ENCODE measurements around the gene COLGALT1. TPM values are rescaled to one million over a fixed set of nuclear protein-coding genes. Genes with fewer than 3 reads are reported as not detected.

Gene COLGALT1
- total RNA-seq, 1 donor, result 62.5 TPM

GRCh38 chr19:17525141-17525540, 30.3 kb upstream of the COLGALT1 start:
- no peak for DNase-seq (ENCODE audit: low read depth)
- TF ChIP-seq CTCF (IDR thresholded peaks at IDR 0.05; ENCODE audit: insufficient read depth, low read length), result no peak
- no peak overlapping the region for H3K4me3 ChIP-seq (ENCODE audit: low read depth, low read length)

- H3K4me3 ChIP-seq (ENCODE audit: low read depth, low read length), result no peak overlapping the region
- TF ChIP-seq CTCF (IDR thresholded peaks at IDR 0.05; ENCODE audit: insufficient read depth, low read length), result no peak
- no peak for DNase-seq (ENCODE audit: low read depth)
Measured at GRCh38 chr19:17526922-17527321, 28.5 kb upstream of the COLGALT1 start.

- H3K4me3 ChIP-seq (ENCODE audit: low read depth, low read length), result no peak overlapping the region
- TF ChIP-seq CTCF (IDR thresholded peaks at IDR 0.05; ENCODE audit: insufficient read depth, low read length), result no peak
- DNase-seq (ENCODE audit: low read depth), result no peak
Measured at GRCh38 chr19:17527326-17527725, 28.1 kb upstream of the COLGALT1 start.

- DNase-seq (ENCODE audit: low read depth), result no peak
- no peak overlapping the region for H3K4me3 ChIP-seq (ENCODE audit: low read depth, low read length)
- TF ChIP-seq CTCF (IDR thresholded peaks at IDR 0.05; ENCODE audit: insufficient read depth, low read length), result no peak
Measured at GRCh38 chr19:17528610-17529009, 26.8 kb upstream of the COLGALT1 start.

- H3K4me3 ChIP-seq (ENCODE audit: low read depth, low read length), result no peak overlapping the region
- no peak for TF ChIP-seq CTCF (IDR thresholded peaks at IDR 0.05; ENCODE audit: insufficient read depth, low read length)
- DNase-seq (ENCODE audit: low read depth), result no peak
Measured at GRCh38 chr19:17529239-17530158, 25.9 kb upstream of the COLGALT1 start.

- no peak overlapping the region for H3K4me3 ChIP-seq (ENCODE audit: low read depth, low read length)
- DNase-seq (ENCODE audit: low read depth), result no peak
- TF ChIP-seq CTCF (IDR thresholded peaks at IDR 0.05; ENCODE audit: insufficient read depth, low read length), result no peak
Measured at GRCh38 chr19:17530586-17530985, 24.9 kb upstream of the COLGALT1 start.
